HepG2 (cell line): Measurements from ENCODE around the gene CCL19. TPM values are rescaled to one million over a fixed set of nuclear protein-coding genes. Genes with fewer than 3 reads are reported as not detected.
A peak's percentile ranks its signal among the peaks of the same experiment; 100 is the strongest.

ENCODE experiments used
- ATRX ChIP-seq: sonication (generic); formaldehyde crosslinking; IDR thresholded peaks from 2 replicates; pipeline ENCODE4 v1.4.0; 2020; ENCODE audit warnings: missing genetic modification reagents, borderline replicate concordance
- HNF4A ChIP-seq: sonication (generic); formaldehyde crosslinking; IDR thresholded peaks from 2 replicates; pipeline ENCODE4 v1.4.0; 2020; ENCODE audit warnings: missing genetic modification reagents
- MTERF4 ChIP-seq: sonication (generic); formaldehyde crosslinking; IDR thresholded peaks from 2 replicates; pipeline ENCODE4 v1.8.0; 2023; ENCODE audit warnings: mild to moderate bottlenecking, missing genetic modification reagents
- PBX3 ChIP-seq: sonication (generic); formaldehyde crosslinking; IDR thresholded peaks from 2 replicates; pipeline ENCODE4 v1.8.1; 2023; ENCODE audit warnings: missing genetic modification reagents, inconsistent platforms, borderline replicate concordance
- PRDM10 ChIP-seq: sonication (generic); formaldehyde crosslinking; IDR thresholded peaks from 2 replicates; pipeline ENCODE4 v1.4.0; 2020; ENCODE audit warnings: low read depth, missing genetic modification reagents
- RAD21 ChIP-seq: fragments of 450-650 bp; formaldehyde crosslinking; IDR thresholded peaks from 2 replicates; pipeline ENCODE4 v1.5.0; 2020; ENCODE audit warnings: mild to moderate bottlenecking
- SAP130 ChIP-seq: IDR thresholded peaks from 2 replicates; pipeline ENCODE4 v1.6.1; 2016; ENCODE audit warnings: low read depth
- SNAPC4 ChIP-seq: sonication (generic); formaldehyde crosslinking; IDR thresholded peaks from 2 replicates; pipeline ENCODE4 v1.4.0; 2020; ENCODE audit warnings: mild to moderate bottlenecking, missing genetic modification reagents
- YEATS4 ChIP-seq: sonication (generic); formaldehyde crosslinking; IDR thresholded peaks from 2 replicates; pipeline ENCODE4 v1.4.0; 2020; ENCODE audit warnings: missing genetic modification reagents, borderline replicate concordance
- ZEB1 ChIP-seq: IDR thresholded peaks from 2 replicates; pipeline ENCODE4 v1.6.1; 2012; ENCODE audit warnings: mild to moderate bottlenecking, low read depth, inconsistent platforms; ENCODE audit not compliant: insufficient replicate concordance
- ZNF251 ChIP-seq: sonication (generic); formaldehyde crosslinking; IDR thresholded peaks from 2 replicates; pipeline ENCODE4 v1.9.0; 2021; ENCODE audit warnings: mild to moderate bottlenecking, missing genetic modification reagents
- ZNF431 ChIP-seq: sonication (generic); formaldehyde crosslinking; IDR thresholded peaks from 2 replicates; pipeline ENCODE4 v1.9.0; 2022; ENCODE audit warnings: missing genetic modification reagents, low read depth, mild to moderate bottlenecking, borderline replicate concordance
- ZNF451 ChIP-seq: sonication (generic); formaldehyde crosslinking; IDR thresholded peaks from 2 replicates; pipeline ENCODE4 v1.5.0; 2020; ENCODE audit warnings: mild to moderate bottlenecking, missing genetic modification reagents
- ZNF660 ChIP-seq: sonication (generic); formaldehyde crosslinking; IDR thresholded peaks from 2 replicates; pipeline ENCODE4 v1.5.1; 2020; ENCODE audit warnings: mild to moderate bottlenecking, low read depth, missing genetic modification reagents, borderline replicate concordance
- ZNF776 ChIP-seq: sonication (generic); formaldehyde crosslinking; IDR thresholded peaks from 2 replicates; pipeline ENCODE4 v1.4.0; 2020; ENCODE audit warnings: mild to moderate bottlenecking, missing genetic modification reagents
- ZNF792 ChIP-seq: IDR thresholded peaks from 2 replicates; pipeline ENCODE4 v1.6.1; 2016
- ZSCAN25 ChIP-seq: sonication (generic); formaldehyde crosslinking; IDR thresholded peaks from 2 replicates; pipeline ENCODE4 v1.8.0; 2022; ENCODE audit warnings: mild to moderate bottlenecking, missing genetic modification reagents
- polyA plus RNA-seq, 8 experiments: library from polyadenylated mRNA; depleted of rRNA in 3 of 8; stranded (reverse) in 7 of 8; unstranded in 1 of 8; fragments of >200 nt; fragmentation: Illumina TruSeq in 4 of 8; extraction: Trizol in 4 of 8; gene quantifications; 2 replicates each; pipeline versions ENCODE4 v1.2.1 to v1.2.3, GENCODE V29; 2011 to 2016; ENCODE audit warnings: low read depth in 4 of 8, missing spikeins in 1 of 8, mixed read lengths in 1 of 8; ENCODE audit not compliant: insufficient read depth in 1 of 8
- total RNA-seq, 5 experiments: library from RNA; depleted of rRNA; stranded (reverse); fragments of >200 nt; fragmentation: Illumina TruSeq; extraction: Trizol; gene quantifications; 2 replicates each; pipeline ENCODE4 v1.2.3, GENCODE V29; 2016; ENCODE audit warnings: low read depth in 1 of 5

CCL19 gene
- total and polyA plus RNA-seq, 2 of the 13 experiments (the other 11 are each of a cell fraction or from before 2014, with no cell fraction given), result not detected

- TF ChIP-seq SNAPC4, result no peak
- TF ChIP-seq ZNF251 (CRISPR knock-in tag), result no peak
- peak; percentile 17; the same call in 1 of the 2 replicates for TF ChIP-seq RAD21 (CRISPR knock-in tag)
- TF ChIP-seq ZNF431 (CRISPR knock-in tag), result no peak
- TF ChIP-seq ZNF792 (CRISPR knock-in tag), result no peak
- TF ChIP-seq ZNF660 (CRISPR knock-in tag), result no peak
- TF ChIP-seq SAP130 (CRISPR knock-in tag), result no peak
- no peak for TF ChIP-seq ZEB1
- TF ChIP-seq YEATS4, result no peak
- TF ChIP-seq PBX3 (CRISPR knock-in tag), result no peak
- no peak for TF ChIP-seq ATRX (CRISPR knock-in tag)
- TF ChIP-seq ZNF776 (CRISPR knock-in tag), result no peak
- no peak for TF ChIP-seq ZSCAN25 (CRISPR knock-in tag)
- TF ChIP-seq ZNF451 (CRISPR knock-in tag), result 0 out of 2 replicates have a peak, but pooled peaks have one; percentile 59
- TF ChIP-seq MTERF4, result no peak
- no peak for TF ChIP-seq PRDM10 (CRISPR knock-in tag)
- TF ChIP-seq HNF4A, result no peak
Observed at GRCh38 chr9:34701023-34701768, 10.1 kb upstream of the CCL19 start (continued).
